Stomach (tissue), 9 donors: Measurements from ENCODE around the gene ZEB1. TPM values are rescaled to one million over a fixed set of nuclear protein-coding genes. Genes with fewer than 3 reads are reported as not detected.

ENCODE experiments used
- DNase-seq, 2 donors: peaks; one replicate each; pipeline versions ENCODE4 v3.0.0 to v3.0.0-alpha.2; 2013 to 2019
- H3K27ac ChIP-seq, 5 donors: fragments of 200-600 bp in 4 of 5; sonication (generic) in 4 of 5; one replicate each; pipeline ENCODE4 v1.5.1; 2013 to 2019; ENCODE audit warnings: mild to moderate bottlenecking in 1 of 5, moderate library complexity in 1 of 5
- H3K27me3 ChIP-seq, 3 donors: fragments of 200-600 bp; sonication (generic); one replicate each; pipeline ENCODE4 v1.5.1; 2017 to 2019; ENCODE audit warnings: mixed run types in 1 of 3
- H3K36me3 ChIP-seq, 4 donors: fragments of 200-600 bp; sonication (generic); 1 replicate in 3 of 4; 2 replicates in 1 of 4; pipeline ENCODE4 v1.5.1; 2016 to 2019
- H3K4me1 ChIP-seq, 4 donors: fragments of 200-600 bp; sonication (generic); one replicate each; pipeline ENCODE4 v1.5.1; 2016 to 2019
- H3K4me3 ChIP-seq, 4 donors: fragments of 200-600 bp; sonication (generic) in 3 of 4; one replicate each; pipeline ENCODE4 v1.5.1; 2016 to 2019; ENCODE audit warnings: mild to moderate bottlenecking in 1 of 4
- H3K9me3 ChIP-seq, 4 donors: fragments of 200-600 bp; sonication (generic); one replicate each; pipeline ENCODE4 v1.5.1; 2016 to 2019
- EP300 ChIP-seq: sonication (generic); formaldehyde crosslinking; IDR thresholded peaks from one replicate; pipeline ENCODE4 v1.6.1; 2017; ENCODE audit warnings: antibody characterized with exemption
- POLR2A ChIP-seq, 4 donors: fragments of 450-650 bp; IDR thresholded peaks; one replicate each; pipeline ENCODE4 v1.6.1; 2016; ENCODE audit warnings: antibody characterized with exemption in 4 of 4, control low read depth in 2 of 4, mild to moderate bottlenecking in 1 of 4, moderate library complexity in 1 of 4
- POLR2AphosphoS5 ChIP-seq, 3 donors: sonication (generic); formaldehyde crosslinking; IDR thresholded peaks; one replicate each; pipeline ENCODE4 v1.6.1; 2016; ENCODE audit warnings: antibody characterized with exemption in 3 of 3
- WGBS, 5 donors: extraction: QIAGEN DNeasy Blood & Tissue Kit in 3 of 5; methylation state at CpG; one replicate each; pipeline versions ENCODE4 v1.1.5 to v1.1.7; 2013 to 2018; 5-methylcytosine and 5-hydroxymethylcytosine counted together
- intact Hi-C: fragments of 100-400 bp; cut with DNase I; formaldehyde crosslinking; loops from one replicate; pipeline ENCODE4 v1.15.1; 2023; ENCODE audit warnings: low total_unique reads
- polyA plus RNA-seq, 3 donors: library from polyadenylated mRNA; stranded (reverse); fragments of 200-250 nt; gene quantifications; one replicate each; pipeline ENCODE4 v1.2.3, GENCODE V29; 2013
- total RNA-seq, 5 donors: library from RNA; depleted of rRNA; stranded (reverse); fragments of >200 nt; gene quantifications; one replicate each; pipeline versions ENCODE4 v1.1.0 to v1.2.3, GENCODE V29; 2014 to 2016
- TF ChIP-seq, protein P1 (sequence below), 7 experiments: fragments of 450-650 bp in 4 of 7; fragments of 200-600 bp in 3 of 7; sonication (generic) in 3 of 7; IDR thresholded peaks; one replicate each; pipeline ENCODE4 v1.5.1; 2016 to 2019; ENCODE audit warnings: antibody characterized with exemption in 7 of 7, control low read depth in 2 of 7, mild to moderate bottlenecking in 1 of 7
- donor health status: healthy with polysubstance abuse.
- donor health status: Bipolar disorder and iron deficiency.
- donor health status: healthy.

The ZEB1 gene
- total and polyA plus RNA-seq, 8 donors: 7.6 to 187 (median 31.1) TPM

DNA sequence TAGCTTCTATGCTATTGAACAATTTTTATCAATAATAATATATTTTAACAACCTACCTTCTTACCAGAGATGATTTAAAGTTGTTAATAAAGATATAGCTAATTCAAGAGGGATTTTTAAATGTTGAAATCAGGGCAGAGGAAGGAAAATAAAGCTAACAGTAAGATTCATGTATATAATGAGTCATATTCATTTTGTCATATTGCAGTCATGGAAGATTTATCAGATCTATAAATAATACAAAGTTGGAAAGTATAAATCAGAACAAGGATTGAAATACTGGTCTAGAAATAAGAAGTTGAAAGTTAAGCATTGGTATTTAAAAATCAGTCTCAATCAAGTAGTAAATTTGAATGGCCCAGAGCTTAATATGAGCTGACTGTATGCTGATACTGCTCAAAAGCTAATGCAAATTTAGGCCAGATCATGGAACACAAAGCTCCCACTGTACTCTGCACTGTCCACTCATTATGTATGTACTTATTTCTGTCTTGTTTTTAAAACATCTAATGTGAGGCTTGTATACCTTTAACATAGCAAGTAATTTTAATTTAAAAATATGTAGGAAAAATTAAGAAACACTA lies 196.9 kb downstream of the ZEB1 start:
- H3K4me1 ChIP-seq: no peaks in the 10 kb centered on the region
- H3K27ac ChIP-seq: no peak overlapping the region
- no peaks in the 10 kb centered on the region for H3K27me3 ChIP-seq
- TF ChIP-seq, protein P1, sequence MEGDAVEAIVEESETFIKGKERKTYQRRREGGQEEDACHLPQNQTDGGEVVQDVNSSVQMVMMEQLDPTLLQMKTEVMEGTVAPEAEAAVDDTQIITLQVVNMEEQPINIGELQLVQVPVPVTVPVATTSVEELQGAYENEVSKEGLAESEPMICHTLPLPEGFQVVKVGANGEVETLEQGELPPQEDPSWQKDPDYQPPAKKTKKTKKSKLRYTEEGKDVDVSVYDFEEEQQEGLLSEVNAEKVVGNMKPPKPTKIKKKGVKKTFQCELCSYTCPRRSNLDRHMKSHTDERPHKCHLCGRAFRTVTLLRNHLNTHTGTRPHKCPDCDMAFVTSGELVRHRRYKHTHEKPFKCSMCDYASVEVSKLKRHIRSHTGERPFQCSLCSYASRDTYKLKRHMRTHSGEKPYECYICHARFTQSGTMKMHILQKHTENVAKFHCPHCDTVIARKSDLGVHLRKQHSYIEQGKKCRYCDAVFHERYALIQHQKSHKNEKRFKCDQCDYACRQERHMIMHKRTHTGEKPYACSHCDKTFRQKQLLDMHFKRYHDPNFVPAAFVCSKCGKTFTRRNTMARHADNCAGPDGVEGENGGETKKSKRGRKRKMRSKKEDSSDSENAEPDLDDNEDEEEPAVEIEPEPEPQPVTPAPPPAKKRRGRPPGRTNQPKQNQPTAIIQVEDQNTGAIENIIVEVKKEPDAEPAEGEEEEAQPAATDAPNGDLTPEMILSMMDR (IDR thresholded peaks at IDR 0.05): no peak
- no peak for TF ChIP-seq POLR2A (IDR thresholded peaks at IDR 0.05)
- TF ChIP-seq EP300: no peak
- no peak for TF ChIP-seq POLR2AphosphoS5 (IDR thresholded peaks at IDR 0.05)
- H3K36me3 ChIP-seq: peaks cover 6 to 41% (median 30%) of the 10 kb centered on the region in 4 donors
- DNase-seq: no peak
- H3K4me3 ChIP-seq: no peak overlapping the region
- intact Hi-C loops: no loop called here
- no peaks in the 10 kb centered on the region for H3K9me3 ChIP-seq

DNA sequence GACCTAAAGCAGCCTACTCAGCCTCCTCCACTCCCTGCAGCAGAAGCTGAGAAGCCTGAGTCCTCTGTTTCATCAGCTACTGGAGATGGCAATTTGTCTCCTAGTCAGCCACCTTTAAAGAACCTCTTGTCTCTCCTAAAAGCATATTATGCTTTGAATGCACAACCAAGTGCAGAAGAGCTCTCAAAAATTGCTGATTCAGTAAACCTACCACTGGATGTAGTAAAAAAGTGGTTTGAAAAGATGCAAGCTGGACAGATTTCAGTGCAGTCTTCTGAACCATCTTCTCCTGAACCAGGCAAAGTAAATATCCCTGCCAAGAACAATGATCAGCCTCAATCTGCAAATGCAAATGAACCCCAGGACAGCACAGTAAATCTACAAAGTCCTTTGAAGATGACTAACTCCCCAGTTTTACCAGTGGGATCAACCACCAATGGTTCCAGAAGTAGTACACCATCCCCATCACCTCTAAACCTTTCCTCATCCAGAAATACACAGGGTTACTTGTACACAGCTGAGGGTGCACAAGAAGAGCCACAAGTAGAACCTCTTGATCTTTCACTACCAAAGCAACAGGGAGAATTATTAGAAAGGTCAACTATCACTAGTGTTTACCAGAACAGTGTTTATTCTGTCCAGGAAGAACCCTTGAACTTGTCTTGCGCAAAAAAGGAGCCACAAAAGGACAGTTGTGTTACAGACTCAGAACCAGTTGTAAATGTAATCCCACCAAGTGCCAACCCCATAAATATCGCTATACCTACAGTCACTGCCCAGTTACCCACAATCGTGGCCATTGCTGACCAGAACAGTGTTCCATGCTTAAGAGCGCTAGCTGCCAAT lies 202.2 kb downstream of the ZEB1 start:
- WGBS, 5 donors: 88 to 98% (median 93%) methylated on average over 4 of the region's 4 CpGs
- TF ChIP-seq POLR2AphosphoS5 (IDR thresholded peaks at IDR 0.05): no peak
- TF ChIP-seq POLR2A (IDR thresholded peaks at IDR 0.05): no peak
- TF ChIP-seq, protein P1 (IDR thresholded peaks at IDR 0.05): no peak
- TF ChIP-seq EP300: no peak
- Histone ChIP-seq H3K4me3 (no peak overlapping the region), H3K9me3 (no peaks in the 10 kb centered on the region), H3K27me3 (no peaks in the 10 kb centered on the region), H3K36me3 (peaks cover 0 to 46% (median 32%) of the 10 kb centered on the region in 4 donors), H3K27ac (no peak overlapping the region), H3K4me1 (no peaks in the 10 kb centered on the region)
- intact Hi-C loops: no loop called here
- DNase-seq: no peak

DNA sequence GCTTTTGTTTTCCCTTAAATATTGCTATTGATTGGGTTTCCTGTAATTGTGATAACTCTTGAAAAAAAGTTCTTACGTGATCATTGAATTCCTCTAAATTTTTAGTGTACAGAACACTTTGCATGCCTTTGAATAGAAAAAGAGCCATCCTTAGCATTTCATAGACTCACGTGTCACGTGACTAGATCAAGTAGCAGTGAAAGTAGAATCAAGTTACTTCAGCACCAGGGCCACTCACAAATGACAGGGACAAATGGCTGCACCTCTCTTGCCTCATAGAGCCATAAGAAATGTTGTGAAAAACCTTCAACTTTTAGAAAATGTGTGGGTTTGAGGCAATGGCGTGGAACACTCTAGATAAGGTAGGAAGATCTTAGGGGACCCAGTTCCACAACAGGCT lies 203.8 kb downstream of the ZEB1 start:
- DNase-seq: no peak
- peaks cover 0 to 54% (median 39%) of the 10 kb centered on the region in 4 donors for H3K36me3 ChIP-seq
- H3K27ac ChIP-seq: no peak overlapping the region
- no peaks in the 10 kb centered on the region for H3K27me3 ChIP-seq
- TF ChIP-seq EP300 (no peak), POLR2AphosphoS5 (IDR thresholded peaks at IDR 0.05) (no peak), POLR2A (IDR thresholded peaks at IDR 0.05) (no peak)
- TF ChIP-seq, protein P1 (IDR thresholded peaks at IDR 0.05): no peak
- H3K9me3 ChIP-seq: no peaks in the 10 kb centered on the region
- no peak overlapping the region for H3K4me3 ChIP-seq
- no peaks in the 10 kb centered on the region for H3K4me1 ChIP-seq
- intact Hi-C loops: no loop called here
- 85 to 92% (median 88%) methylated on average over 4 of the region's 4 CpGs for WGBS, 5 donors

- peaks cover 0 to 6% (median 3%) of the 10 kb centered on the region in 4 donors for H3K4me1 ChIP-seq
Observed at GRCh38 chr10:31524460-31524859, 205.4 kb downstream of the ZEB1 start.

More at GRCh38 chr10:31524460-31524859, 205.4 kb downstream of the ZEB1 start:
- intact Hi-C loops: no loop called here
- peaks cover 0 to 54% (median 39%) of the 10 kb centered on the region in 4 donors for H3K36me3 ChIP-seq
- no peaks in the 10 kb centered on the region for H3K9me3 ChIP-seq
- 84 to 97% (median 92%) methylated on average over 4 of the region's 4 CpGs for WGBS, 5 donors
- H3K4me3 ChIP-seq: no peak overlapping the region
- TF ChIP-seq, protein P1 (IDR thresholded peaks at IDR 0.05): no peak
- TF ChIP-seq POLR2AphosphoS5 (IDR thresholded peaks at IDR 0.05) (no peak), POLR2A (IDR thresholded peaks at IDR 0.05) (no peak), EP300 (no peak)
- no peak for DNase-seq
- H3K27ac ChIP-seq: no peak overlapping the region
- H3K27me3 ChIP-seq: no peaks in the 10 kb centered on the region
